ENCODE measurements around the gene RYR3. TPM values are rescaled to one million over a fixed set of nuclear protein-coding genes. Genes with fewer than 3 reads are reported as not detected.

The RYR3 gene
- total RNA-seq, 1 experiment from 2014 or later = not detected

DNA sequence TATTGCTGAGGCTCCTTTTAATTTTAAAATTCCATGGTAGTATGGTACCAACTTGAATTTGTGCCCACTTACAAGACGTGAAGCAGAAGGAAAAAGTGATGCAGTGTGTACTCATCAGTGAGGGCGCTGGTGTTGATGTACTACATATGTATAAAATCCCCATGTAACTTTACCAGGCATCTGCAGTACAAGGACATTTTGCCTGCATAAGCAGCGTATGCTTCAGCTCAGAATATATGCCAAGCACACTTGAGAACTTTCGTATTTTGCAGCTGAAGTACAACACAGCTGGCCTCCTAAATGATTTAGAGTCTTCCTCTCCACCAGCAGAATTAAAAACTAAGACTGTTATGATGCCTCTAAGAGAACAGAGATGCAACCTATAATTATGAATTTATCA is 108.9 kb downstream of the RYR3 start:
- DNase-seq (ENCODE audit: low spot score) = no peak

DNA sequence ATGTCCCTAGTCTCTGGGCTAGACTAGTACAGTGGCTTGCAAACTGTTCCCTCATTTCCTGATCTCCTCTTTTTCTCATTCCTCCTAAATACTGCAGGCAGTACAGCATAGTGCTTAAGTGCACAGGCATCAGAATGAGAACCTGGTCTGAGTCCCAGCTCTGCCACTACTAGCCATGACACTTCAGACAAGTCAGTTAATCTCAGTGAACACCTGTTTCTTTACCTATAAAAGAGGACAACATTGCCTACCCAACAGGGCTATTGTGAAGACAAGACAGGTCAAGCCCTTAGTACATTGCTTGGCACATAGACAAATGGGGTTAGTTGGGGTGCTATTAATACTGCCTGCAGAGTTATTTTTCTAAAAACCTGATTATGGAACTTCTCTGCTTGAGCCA is 113.3 kb downstream of the RYR3 start:
- BruUV-seq (replicated peaks) = no TSS peak
- Histone ChIP-seq H3K27me3 (replicated peaks; ENCODE audit: insufficient read depth, low read depth, low read length, poor library complexity) (peaks cover 7% of the 10 kb centered on the region), H3K27ac (ENCODE audit: low read depth, low read length, poor library complexity, severe bottlenecking) (no peak overlapping the region), H3K9me3 (ENCODE audit: low read depth, low read length, poor library complexity, severe bottlenecking) (no peaks in the 10 kb centered on the region), H3K4me1 (ENCODE audit: insufficient read depth, low read length, poor library complexity, severe bottlenecking) (no peaks in the 10 kb centered on the region), H3K4me3 (ENCODE audit: low read depth, low read length, poor library complexity, severe bottlenecking) (no peak overlapping the region), H3K36me3 (ENCODE audit: insufficient read depth, low read length, poor library complexity, severe bottlenecking) (no peaks in the 10 kb centered on the region)
- no peak for TF ChIP-seq EZH2 (IDR thresholded peaks at IDR 0.05; ENCODE audit: borderline replicate concordance, low read depth, low read length, poor library complexity, severe bottlenecking)
- TF ChIP-seq, protein P1, sequence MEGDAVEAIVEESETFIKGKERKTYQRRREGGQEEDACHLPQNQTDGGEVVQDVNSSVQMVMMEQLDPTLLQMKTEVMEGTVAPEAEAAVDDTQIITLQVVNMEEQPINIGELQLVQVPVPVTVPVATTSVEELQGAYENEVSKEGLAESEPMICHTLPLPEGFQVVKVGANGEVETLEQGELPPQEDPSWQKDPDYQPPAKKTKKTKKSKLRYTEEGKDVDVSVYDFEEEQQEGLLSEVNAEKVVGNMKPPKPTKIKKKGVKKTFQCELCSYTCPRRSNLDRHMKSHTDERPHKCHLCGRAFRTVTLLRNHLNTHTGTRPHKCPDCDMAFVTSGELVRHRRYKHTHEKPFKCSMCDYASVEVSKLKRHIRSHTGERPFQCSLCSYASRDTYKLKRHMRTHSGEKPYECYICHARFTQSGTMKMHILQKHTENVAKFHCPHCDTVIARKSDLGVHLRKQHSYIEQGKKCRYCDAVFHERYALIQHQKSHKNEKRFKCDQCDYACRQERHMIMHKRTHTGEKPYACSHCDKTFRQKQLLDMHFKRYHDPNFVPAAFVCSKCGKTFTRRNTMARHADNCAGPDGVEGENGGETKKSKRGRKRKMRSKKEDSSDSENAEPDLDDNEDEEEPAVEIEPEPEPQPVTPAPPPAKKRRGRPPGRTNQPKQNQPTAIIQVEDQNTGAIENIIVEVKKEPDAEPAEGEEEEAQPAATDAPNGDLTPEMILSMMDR (conservative IDR thresholded peaks at IDR 0.05; ENCODE audit: low read depth, low read length) = no peak
- intact Hi-C loops (cut with micrococcal nuclease; ENCODE audit: unreplicated experiment) = no loop called here
- ChIA-PET CTCF (no interaction called here), POLR2A (ENCODE audit: low non-redundant PET) (no interaction called here)
- no peak for DNase-seq (ENCODE audit: low spot score)

More for the DNA sequence above, 108.9 kb downstream of the RYR3 start:
- TF ChIP-seq, protein P1 (conservative IDR thresholded peaks at IDR 0.05; ENCODE audit: low read depth, low read length) = no peak
- TF ChIP-seq EZH2 (IDR thresholded peaks at IDR 0.05; ENCODE audit: borderline replicate concordance, low read depth, low read length, poor library complexity, severe bottlenecking) = no peak
- Histone ChIP-seq H3K36me3 (ENCODE audit: insufficient read depth, low read length, poor library complexity, severe bottlenecking) (no peaks in the 10 kb centered on the region), H3K4me3 (ENCODE audit: low read depth, low read length, poor library complexity, severe bottlenecking) (no peak overlapping the region), H3K27me3 (replicated peaks; ENCODE audit: insufficient read depth, low read depth, low read length, poor library complexity) (peaks cover 7% of the 10 kb centered on the region), H3K9me3 (ENCODE audit: low read depth, low read length, poor library complexity, severe bottlenecking) (no peaks in the 10 kb centered on the region), H3K27ac (ENCODE audit: low read depth, low read length, poor library complexity, severe bottlenecking) (no peak overlapping the region), H3K4me1 (ENCODE audit: insufficient read depth, low read length, poor library complexity, severe bottlenecking) (no peaks in the 10 kb centered on the region)
- CTCF ChIA-PET = no interaction called here
- intact Hi-C loops (cut with micrococcal nuclease; ENCODE audit: unreplicated experiment) = no loop called here
- BruUV-seq (replicated peaks) = no TSS peak
- POLR2A ChIA-PET (ENCODE audit: low non-redundant PET) = no interaction called here

DNA sequence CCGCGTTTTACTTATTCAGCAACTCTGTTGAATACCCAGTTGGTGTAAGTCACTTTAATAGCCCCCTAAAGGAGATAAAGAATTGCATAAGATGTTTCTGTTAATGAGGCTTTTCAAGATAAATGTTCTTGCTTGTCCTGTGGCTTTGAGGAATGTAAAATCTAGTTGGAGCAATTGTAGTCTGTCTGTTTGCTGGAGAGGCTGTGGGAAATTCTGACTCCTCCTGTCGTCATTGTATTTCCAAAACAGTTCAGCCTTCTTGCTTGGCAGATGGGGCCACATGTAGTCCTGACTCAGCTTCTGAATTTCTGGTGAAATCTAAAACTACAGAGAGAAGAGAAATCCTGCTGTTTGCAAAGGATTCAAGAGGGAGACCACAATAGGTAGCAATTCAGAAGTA is 114.4 kb downstream of the RYR3 start:
- DNase-seq (ENCODE audit: low spot score) = no peak
- no peak overlapping the region for H3K27ac ChIP-seq (ENCODE audit: low read depth, low read length, poor library complexity, severe bottlenecking)
- no peak for TF ChIP-seq EZH2 (IDR thresholded peaks at IDR 0.05; ENCODE audit: borderline replicate concordance, low read depth, low read length, poor library complexity, severe bottlenecking)
- TF ChIP-seq, protein P1 (conservative IDR thresholded peaks at IDR 0.05; ENCODE audit: low read depth, low read length) = no peak
- BruUV-seq (replicated peaks) = no TSS peak
- ChIA-PET CTCF (no interaction called here), POLR2A (ENCODE audit: low non-redundant PET) (no interaction called here)
- intact Hi-C loops (cut with micrococcal nuclease; ENCODE audit: unreplicated experiment) = no loop called here
- H3K9me3 ChIP-seq (ENCODE audit: low read depth, low read length, poor library complexity, severe bottlenecking) = no peaks in the 10 kb centered on the region
- H3K4me1 ChIP-seq (ENCODE audit: insufficient read depth, low read length, poor library complexity, severe bottlenecking) = no peaks in the 10 kb centered on the region
- H3K4me3 ChIP-seq (ENCODE audit: low read depth, low read length, poor library complexity, severe bottlenecking) = no peak overlapping the region
- H3K27me3 ChIP-seq (replicated peaks; ENCODE audit: insufficient read depth, low read depth, low read length, poor library complexity) = peaks cover 7% of the 10 kb centered on the region
- no peaks in the 10 kb centered on the region for H3K36me3 ChIP-seq (ENCODE audit: insufficient read depth, low read length, poor library complexity, severe bottlenecking)

Measured in A673 (cell line).